Skeletal muscle tissue (tissue), 4 donors: ENCODE measurements around the gene CNN2. TPM values are rescaled to one million over a fixed set of nuclear protein-coding genes. Genes with fewer than 3 reads are reported as not detected.

Source experiments
- H3K27ac ChIP-seq: one replicate; pipeline ENCODE4 v1.7.0; 2013; ENCODE audit warnings: mild to moderate bottlenecking, low read depth, low read length, inconsistent platforms
- H3K27me3 ChIP-seq, 3 donors: one replicate each; pipeline ENCODE4 v1.7.0; 2013; ENCODE audit warnings: low read length in 3 of 3; ENCODE audit not compliant: control insufficient read depth in 3 of 3, insufficient read depth in 3 of 3
- H3K36me3 ChIP-seq, 3 donors: one replicate each; pipeline ENCODE4 v1.7.0; 2013; ENCODE audit warnings: low read length in 3 of 3; ENCODE audit not compliant: control insufficient read depth in 3 of 3, insufficient read depth in 3 of 3
- H3K4me1 ChIP-seq, 3 donors: one replicate each; pipeline ENCODE4 v1.7.0; 2013; ENCODE audit warnings: low read length in 3 of 3, mild to moderate bottlenecking in 3 of 3; ENCODE audit not compliant: control insufficient read depth in 3 of 3, insufficient read depth in 3 of 3
- H3K4me3 ChIP-seq, 3 donors: one replicate each; pipeline ENCODE4 v1.7.0; 2013; ENCODE audit warnings: low read length in 3 of 3
- H3K9ac ChIP-seq, 3 donors: one replicate each; pipeline ENCODE4 v1.7.0; 2013; ENCODE audit warnings: low read length in 3 of 3, mild to moderate bottlenecking in 3 of 3, moderate library complexity in 2 of 3, low read depth in 1 of 3
- H3K9me3 ChIP-seq, 3 donors: one replicate each; pipeline ENCODE4 v1.7.0; 2013; ENCODE audit warnings: low read length in 3 of 3; ENCODE audit not compliant: control insufficient read depth in 3 of 3
- total RNA-seq: library from RNA; depleted of rRNA; stranded (reverse); fragments of >200 nt; gene quantifications from one replicate; pipeline ENCODE4 v1.2.3, GENCODE V29; 2014
- donor health status: Osteomylitis.

Gene CNN2
- total RNA-seq, 1 donor from 2014 or later: 40.2 TPM

DNA sequence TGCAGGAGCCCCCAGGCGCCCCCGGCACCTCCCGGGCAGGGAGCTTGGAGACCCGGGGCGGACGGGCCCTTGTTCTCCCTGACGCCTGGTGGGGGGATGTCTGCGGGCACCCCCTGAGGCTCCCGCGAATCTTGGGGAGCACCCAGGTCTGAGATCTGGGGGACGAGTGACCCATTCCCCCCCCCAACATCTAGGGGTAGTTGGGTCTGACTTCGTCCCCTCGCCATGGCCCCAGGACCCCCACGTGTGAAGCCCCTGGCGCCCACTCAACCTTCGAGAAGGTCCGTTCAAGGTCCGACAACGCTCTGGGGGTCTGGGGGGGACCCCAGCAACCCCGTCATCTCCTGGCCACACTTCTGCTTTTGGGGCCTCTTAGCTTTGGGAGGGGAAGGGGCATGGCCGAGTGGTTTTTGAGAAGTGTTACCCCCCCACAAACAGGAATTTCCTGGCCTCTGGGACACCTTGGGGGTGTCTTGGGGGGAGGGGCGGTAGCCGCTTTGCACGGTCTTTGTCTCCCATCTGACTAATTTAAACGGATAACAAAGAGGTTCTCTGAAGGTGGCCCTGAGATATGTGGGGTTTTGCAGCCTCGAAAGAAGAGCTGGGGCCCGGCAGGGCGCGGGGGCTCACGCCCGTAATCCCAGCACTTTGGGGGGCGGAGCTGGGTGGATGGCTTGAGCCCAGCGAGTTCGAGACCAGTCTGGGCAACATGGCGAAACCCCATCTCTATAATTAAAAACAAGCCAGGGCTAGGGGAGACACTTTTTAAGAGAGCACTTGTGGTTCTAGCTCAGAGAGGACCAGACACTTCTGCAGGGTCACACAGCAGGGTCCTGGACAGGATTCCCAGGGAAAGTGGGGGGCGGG lies 608 bp downstream of the CNN2 start:
- H3K4me1 ChIP-seq: peaks cover 4 to 6% (median 6%) of the 10 kb centered on the region in 3 donors
- peaks cover 0 to 22% (median 14%) of the 10 kb centered on the region in 3 donors for H3K27me3 ChIP-seq
- H3K27ac ChIP-seq: peak overlapping the region; percentile 74
- peak overlapping the region; percentile 60 to 73 (median 63) for H3K4me3 ChIP-seq
- H3K9ac ChIP-seq: peak overlapping the region; percentile 43 to 77 (median 72)
- H3K9me3 ChIP-seq: no peaks in the 10 kb centered on the region
- peaks cover 0 to under 1% (median 0%) of the 10 kb centered on the region in 3 donors for H3K36me3 ChIP-seq

DNA sequence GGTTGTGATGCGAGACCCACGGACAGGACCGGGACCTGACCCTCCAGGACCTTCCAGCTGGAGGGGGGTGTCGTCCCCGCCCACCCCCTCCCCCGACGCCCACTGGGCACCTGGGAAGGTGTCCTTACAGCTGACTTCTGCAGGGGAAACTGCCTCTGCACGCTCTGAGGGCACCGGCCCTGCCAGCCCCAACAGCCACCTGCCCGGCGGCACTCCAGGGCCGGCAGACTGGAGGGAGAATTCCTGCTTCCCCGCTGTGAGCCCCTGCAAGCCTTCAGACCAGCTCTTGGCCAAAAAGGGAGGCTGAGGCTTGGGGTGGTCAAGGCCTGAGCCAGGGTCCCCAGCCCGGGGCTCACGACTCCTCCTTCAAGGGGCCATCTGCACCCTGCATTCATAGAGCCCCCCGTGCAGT lies 1.2 kb downstream of the CNN2 start:
- Histone ChIP-seq H3K4me1 (peaks cover 4 to 6% (median 6%) of the 10 kb centered on the region in 3 donors), H3K9ac (peak overlapping the region in 1 of 3 donors; percentile 8), H3K27ac (peak overlapping the region; percentile 19), H3K36me3 (peaks cover 0 to 6% (median 4%) of the 10 kb centered on the region in 3 donors), H3K9me3 (no peaks in the 10 kb centered on the region), H3K27me3 (peaks cover 0 to 22% (median 14%) of the 10 kb centered on the region in 3 donors), H3K4me3 (peak overlapping the region; percentile 35 to 73 (median 60))

DNA sequence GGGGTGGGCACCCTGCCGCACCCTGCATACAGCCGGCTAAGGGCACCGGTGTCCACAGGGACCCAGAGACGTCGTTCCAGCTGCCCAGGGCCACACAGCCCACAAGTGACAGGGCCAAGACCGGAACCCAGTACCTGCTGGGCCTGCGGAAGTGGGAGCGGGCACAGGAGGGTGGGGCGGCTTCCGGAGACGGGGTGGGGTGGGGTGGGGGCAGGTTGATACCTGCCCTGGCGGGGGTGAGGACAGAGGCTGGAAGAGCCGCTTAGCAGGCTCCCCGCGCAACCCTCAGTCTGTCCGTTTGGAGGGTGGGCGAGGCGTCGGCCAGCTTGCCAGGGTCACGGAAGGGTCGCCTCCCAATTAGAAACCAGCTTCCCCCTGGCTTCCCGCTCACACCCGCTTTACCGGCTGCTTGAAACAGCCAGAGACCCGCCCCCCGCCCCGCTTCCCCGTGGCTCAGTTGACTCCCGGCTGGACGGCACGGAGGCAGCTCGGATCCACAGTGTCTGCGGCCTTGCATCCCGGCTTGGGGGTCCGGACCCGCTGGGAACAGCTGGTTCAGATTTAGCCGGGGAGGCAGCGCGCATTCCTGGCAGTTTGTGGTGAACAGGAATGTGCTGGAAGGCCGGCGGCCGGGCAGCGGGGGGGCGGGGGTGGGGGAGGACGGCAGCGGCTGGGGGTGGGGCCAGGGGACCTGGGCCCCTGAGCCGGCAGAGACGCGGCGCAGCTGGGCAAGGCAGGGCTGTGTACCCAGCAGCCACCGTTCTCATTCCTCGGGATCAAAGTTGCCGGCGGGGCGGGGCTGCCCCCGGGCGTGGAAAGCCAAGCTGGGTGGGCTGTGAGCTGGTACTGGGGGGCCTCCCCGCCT lies 1.9 kb downstream of the CNN2 start:
- Histone ChIP-seq H3K4me3 (peak overlapping the region; percentile 35 to 73 (median 52)), H3K4me1 (peaks cover 4 to 6% (median 6%) of the 10 kb centered on the region in 3 donors), H3K27me3 (peaks cover 0 to 22% (median 14%) of the 10 kb centered on the region in 3 donors), H3K9ac (peak overlapping the region in 2 of 3 donors; percentile 25 to 64), H3K9me3 (no peaks in the 10 kb centered on the region), H3K36me3 (peaks cover 0 to 6% (median 4%) of the 10 kb centered on the region in 3 donors), H3K27ac (peak overlapping the region; percentile 19)

DNA sequence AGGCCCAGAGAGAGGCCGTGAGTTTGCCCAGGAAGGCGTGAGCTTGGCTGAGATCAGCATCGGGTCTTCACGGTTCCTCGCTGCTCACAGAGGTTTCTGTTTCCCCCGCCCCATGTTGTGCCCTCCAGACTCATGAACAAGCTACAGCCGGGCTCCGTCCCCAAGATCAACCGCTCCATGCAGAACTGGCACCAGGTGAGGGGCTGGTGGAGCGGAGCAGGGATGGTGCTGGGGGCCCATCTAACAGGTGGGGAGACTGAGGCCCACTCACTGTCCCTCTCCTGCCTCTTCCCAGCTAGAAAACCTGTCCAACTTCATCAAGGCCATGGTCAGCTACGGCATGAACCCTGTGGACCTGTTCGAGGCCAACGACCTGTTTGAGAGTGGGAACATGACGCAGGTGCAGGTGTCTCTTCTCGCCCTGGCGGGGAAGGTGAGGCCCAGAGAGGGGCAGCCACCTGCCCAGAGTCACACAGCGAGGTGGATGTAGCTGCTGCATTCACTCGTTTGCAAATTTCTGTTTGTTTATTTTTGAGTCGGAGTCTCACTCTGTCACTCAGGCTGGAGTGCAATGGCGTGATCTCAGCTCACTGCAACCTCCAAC lies 6.0 kb downstream of the CNN2 start:
- Histone ChIP-seq H3K36me3 (peaks cover 0 to 6% (median 4%) of the 10 kb centered on the region in 3 donors), H3K4me1 (peaks cover 4 to 6% (median 4%) of the 10 kb centered on the region in 3 donors), H3K4me3 (no peak overlapping the region), H3K9ac (no peak overlapping the region), H3K27me3 (peaks cover 0 to 8% (median 1%) of the 10 kb centered on the region in 3 donors), H3K9me3 (no peaks in the 10 kb centered on the region), H3K27ac (no peak overlapping the region)

DNA sequence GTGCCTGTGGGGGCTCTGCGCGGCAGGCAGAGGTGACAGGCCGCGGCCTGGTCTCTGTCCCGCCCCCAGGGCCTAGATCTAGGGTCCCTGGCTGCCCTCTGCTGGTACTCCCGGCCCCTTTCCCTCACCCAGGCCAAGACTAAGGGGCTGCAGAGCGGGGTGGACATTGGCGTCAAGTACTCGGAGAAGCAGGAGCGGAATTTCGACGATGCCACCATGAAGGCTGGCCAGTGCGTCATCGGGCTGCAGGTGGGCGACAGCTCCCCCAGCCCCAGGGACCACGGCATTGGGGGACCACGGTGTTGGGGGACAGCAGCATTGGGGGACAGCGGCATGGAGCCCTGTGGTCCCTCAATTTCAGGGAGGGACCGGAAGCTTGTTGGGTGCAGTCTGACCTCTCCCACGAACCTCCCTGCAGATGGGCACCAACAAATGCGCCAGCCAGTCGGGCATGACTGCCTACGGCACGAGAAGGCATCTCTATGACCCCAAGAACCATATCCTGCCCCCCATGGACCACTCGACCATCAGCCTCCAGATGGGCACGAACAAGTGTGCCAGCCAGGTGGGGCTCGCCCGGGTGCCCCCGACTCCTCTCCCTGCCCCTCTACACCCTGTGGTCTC lies 9.7 kb downstream of the CNN2 start:
- no peak overlapping the region for H3K4me3 ChIP-seq
- H3K4me1 ChIP-seq: peaks cover 18 to 23% (median 20%) of the 10 kb centered on the region in 3 donors
- no peaks in the 10 kb centered on the region for H3K9me3 ChIP-seq
- no peak overlapping the region for H3K9ac ChIP-seq
- H3K27me3 ChIP-seq: no peaks in the 10 kb centered on the region
- no peak overlapping the region for H3K27ac ChIP-seq
- H3K36me3 ChIP-seq: peaks cover 0 to 6% (median 4%) of the 10 kb centered on the region in 3 donors

DNA sequence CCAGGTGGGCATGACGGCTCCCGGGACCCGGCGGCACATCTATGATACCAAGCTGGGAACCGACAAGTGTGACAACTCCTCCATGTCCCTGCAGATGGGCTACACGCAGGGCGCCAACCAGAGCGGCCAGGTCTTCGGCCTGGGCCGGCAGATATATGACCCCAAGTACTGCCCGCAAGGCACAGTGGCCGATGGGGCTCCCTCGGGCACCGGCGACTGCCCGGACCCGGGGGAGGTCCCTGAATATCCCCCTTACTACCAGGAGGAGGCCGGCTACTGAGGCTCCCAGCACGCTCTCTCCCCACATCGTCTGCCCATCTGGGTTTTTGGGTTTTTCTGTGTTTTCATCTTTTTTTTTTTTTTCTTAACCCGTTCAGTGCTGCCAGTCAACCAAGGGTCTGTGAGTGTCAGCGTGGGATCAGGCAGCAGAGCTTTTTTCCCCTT lies 11.2 kb downstream of the CNN2 start:
- Histone ChIP-seq H3K4me1 (peaks cover 33 to 39% (median 36%) of the 10 kb centered on the region in 3 donors), H3K36me3 (no peaks in the 10 kb centered on the region), H3K27me3 (no peaks in the 10 kb centered on the region), H3K9me3 (no peaks in the 10 kb centered on the region), H3K27ac (no peak overlapping the region), H3K9ac (no peak overlapping the region), H3K4me3 (no peak overlapping the region)

DNA sequence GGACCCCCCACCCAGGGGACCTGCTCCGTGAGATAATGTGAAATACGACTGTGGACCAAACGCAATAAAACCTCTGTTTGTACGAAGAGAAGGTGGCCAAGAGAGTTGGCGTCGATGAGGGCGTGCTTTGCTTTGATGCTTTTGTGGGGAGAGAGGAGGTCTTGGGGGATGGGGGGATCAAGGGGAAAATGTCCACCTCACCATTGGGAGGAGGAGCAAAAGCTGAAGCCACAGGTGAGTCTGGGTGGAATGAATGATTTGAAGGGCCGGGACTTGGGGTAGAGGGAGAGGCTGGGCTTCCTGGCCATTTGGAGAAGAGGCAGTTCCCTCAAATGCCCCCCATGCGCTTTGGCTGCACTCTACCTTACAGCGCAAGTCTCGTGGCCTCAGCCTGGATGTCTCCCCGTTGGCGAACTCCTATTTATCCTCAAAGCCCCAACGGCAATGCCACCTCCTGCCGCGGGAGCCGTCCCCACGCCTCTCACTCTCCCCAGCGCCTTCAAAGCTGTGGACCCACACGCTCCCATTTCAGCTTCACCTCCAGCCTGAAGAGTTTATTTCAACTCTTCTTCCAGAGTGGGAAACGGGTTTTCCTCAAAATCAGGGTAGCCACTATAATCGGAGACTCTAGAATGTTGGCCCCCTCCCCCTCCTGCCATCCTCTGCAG lies 12.7 kb downstream of the CNN2 start:
- Histone ChIP-seq H3K4me1 (peaks cover 33 to 43% (median 36%) of the 10 kb centered on the region in 3 donors), H3K9ac (peak overlapping the region in 2 of 3 donors; percentile 68 to 72), H3K27me3 (no peaks in the 10 kb centered on the region), H3K27ac (peak overlapping the region; percentile 40), H3K4me3 (peak overlapping the region; percentile 58 to 83 (median 74)), H3K9me3 (no peaks in the 10 kb centered on the region), H3K36me3 (no peaks in the 10 kb centered on the region)

DNA sequence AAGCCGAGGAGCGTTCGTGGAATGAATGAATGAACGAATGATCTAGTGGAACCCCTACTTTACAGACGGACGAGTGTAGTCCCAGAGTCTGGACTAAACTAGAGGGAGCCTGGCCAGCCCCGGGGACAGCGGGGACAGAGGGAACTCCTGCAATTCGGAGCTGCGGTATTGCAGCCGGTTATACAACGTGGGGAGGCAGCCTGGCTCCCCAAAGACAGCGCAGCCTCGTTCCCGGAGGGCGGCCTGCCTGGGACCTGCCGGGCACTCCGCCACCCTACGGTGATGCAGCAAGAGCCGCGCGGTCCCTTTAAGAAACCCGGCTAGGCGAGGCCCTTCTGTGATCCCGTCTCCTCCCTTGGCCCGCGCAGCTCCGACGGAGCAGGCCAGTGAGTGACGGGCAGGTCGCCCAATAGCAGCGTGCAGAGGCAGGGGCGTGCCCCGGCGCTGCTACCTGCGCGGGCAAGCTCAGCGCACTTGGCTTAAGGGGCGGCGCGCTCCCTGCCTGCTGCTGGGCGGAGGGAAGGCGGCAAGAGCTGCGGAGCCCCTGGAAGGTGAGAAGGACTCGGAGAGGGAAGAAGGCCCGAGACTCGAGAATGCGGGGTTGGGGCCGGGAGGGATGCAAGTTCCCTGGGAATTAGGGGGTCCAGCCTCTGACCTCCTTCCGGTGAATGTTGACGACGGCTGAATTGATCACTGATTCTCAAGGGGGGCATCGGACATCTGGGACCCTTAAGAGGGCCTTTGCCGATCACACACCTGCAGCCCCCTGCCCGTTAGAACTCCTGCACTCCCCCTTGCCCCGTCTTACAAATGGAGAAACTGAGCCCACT lies 13.5 kb downstream of the CNN2 start, which contains the start of gene ABCA7:
TSS of gene ABCA7 (plus strand) at position 462 of the 830 bp plus-strand sequence. CDS start 1,255 bp downstream, outside the sequence.
- H3K4me1 ChIP-seq: peaks cover 33 to 43% (median 36%) of the 10 kb centered on the region in 3 donors
- H3K9me3 ChIP-seq: no peaks in the 10 kb centered on the region
- H3K27me3 ChIP-seq: no peaks in the 10 kb centered on the region
- H3K27ac ChIP-seq: peak within 1 kb of the TSS; percentile 75
- peaks cover 0 to 2% (median 0%) of the 10 kb centered on the region in 3 donors for H3K36me3 ChIP-seq
- peak within 1 kb of the TSS; percentile 74 to 85 (median 83) for H3K4me3 ChIP-seq
- peak within 1 kb of the TSS; percentile 77 to 88 (median 79) for H3K9ac ChIP-seq
